ENCODE data around the gene PTMS. TPM values are rescaled to one million over a fixed set of nuclear protein-coding genes. Genes with fewer than 3 reads are reported as not detected.
"Not testable (repeated sequence)": the region's sequence is repeated elsewhere in the genome, so short reads cannot be mapped to it uniquely, and the experiment has no call there.

Gene PTMS
- total RNA-seq, 6 donors from 2014 or later = 142 to 463 (median 224) TPM

DNA sequence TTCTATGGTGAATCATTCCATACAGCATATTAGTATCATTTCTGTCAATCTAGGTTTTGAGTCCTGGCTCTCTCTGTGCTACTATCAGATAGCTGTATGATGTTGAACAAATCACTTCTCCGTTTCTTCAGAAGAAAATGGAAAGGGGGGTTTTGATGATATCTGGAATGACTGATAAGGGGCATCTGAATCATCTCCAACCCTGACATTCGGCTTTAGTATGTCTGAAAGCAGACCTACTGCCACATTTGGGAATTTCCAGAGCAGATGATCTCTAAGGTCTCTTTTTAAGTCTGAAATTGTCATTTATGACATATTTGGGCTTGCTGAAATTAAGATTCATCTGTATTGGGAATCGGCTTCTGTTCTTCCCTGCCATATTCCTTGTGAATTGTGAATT lies 23.3 kb upstream of the PTMS start:
- WGBS, 2 donors = 73 to 79% methylated on average over 3 of the region's 3 CpGs
- DNase-seq (no peak), ATAC-seq (ENCODE audit: low FRiP score in 2 of 2) (no peak)
- Histone ChIP-seq H3K36me3 (peaks cover 5 to 20% (median 12%) of the 10 kb centered on the region in 4 donors), H3K4me3 (no peak overlapping the region), H3K9me3 (no peaks in the 10 kb centered on the region), H3K27ac (no peak overlapping the region), H3K27me3 (no peaks in the 10 kb centered on the region), H3K4me1 (peaks cover 0 to 5% (median 0%) of the 10 kb centered on the region in 4 donors)
- TF ChIP-seq, protein P1, sequence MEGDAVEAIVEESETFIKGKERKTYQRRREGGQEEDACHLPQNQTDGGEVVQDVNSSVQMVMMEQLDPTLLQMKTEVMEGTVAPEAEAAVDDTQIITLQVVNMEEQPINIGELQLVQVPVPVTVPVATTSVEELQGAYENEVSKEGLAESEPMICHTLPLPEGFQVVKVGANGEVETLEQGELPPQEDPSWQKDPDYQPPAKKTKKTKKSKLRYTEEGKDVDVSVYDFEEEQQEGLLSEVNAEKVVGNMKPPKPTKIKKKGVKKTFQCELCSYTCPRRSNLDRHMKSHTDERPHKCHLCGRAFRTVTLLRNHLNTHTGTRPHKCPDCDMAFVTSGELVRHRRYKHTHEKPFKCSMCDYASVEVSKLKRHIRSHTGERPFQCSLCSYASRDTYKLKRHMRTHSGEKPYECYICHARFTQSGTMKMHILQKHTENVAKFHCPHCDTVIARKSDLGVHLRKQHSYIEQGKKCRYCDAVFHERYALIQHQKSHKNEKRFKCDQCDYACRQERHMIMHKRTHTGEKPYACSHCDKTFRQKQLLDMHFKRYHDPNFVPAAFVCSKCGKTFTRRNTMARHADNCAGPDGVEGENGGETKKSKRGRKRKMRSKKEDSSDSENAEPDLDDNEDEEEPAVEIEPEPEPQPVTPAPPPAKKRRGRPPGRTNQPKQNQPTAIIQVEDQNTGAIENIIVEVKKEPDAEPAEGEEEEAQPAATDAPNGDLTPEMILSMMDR (IDR thresholded peaks at IDR 0.05) = no peak
- no peak for TF ChIP-seq EP300 (IDR thresholded peaks at IDR 0.05)

DNA sequence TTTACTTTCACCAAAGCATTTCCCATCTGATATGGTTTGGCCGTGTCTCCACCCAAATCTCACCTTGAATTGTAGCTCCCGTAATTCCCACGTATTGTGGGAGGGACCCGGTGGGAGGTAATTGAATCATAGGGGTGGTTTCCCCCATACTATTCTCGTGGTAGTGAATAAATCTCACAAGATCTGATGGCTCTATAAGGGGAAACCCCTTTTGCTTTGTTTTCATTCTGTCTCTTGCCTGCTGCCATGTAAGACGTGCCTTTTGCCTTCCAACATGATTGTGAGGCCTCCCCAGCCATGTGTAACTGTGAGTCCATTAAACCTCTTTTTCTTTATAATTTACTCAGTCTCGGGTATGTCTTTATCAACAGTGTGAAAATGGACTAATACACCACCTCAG lies 22.9 kb upstream of the PTMS start:
- H3K9me3 ChIP-seq; H3K4me3 ChIP-seq; H3K4me1 ChIP-seq; ATAC-seq (ENCODE audit: low FRiP score in 2 of 2); H3K27ac ChIP-seq; H3K27me3 ChIP-seq; DNase-seq: not testable (repeated sequence)
- WGBS, 2 donors = 70% methylated on average over 7 of the region's 7 CpGs
- peaks cover 8 to 25% (median 16%) of the 10 kb centered on the region in 4 donors for H3K36me3 ChIP-seq

DNA sequence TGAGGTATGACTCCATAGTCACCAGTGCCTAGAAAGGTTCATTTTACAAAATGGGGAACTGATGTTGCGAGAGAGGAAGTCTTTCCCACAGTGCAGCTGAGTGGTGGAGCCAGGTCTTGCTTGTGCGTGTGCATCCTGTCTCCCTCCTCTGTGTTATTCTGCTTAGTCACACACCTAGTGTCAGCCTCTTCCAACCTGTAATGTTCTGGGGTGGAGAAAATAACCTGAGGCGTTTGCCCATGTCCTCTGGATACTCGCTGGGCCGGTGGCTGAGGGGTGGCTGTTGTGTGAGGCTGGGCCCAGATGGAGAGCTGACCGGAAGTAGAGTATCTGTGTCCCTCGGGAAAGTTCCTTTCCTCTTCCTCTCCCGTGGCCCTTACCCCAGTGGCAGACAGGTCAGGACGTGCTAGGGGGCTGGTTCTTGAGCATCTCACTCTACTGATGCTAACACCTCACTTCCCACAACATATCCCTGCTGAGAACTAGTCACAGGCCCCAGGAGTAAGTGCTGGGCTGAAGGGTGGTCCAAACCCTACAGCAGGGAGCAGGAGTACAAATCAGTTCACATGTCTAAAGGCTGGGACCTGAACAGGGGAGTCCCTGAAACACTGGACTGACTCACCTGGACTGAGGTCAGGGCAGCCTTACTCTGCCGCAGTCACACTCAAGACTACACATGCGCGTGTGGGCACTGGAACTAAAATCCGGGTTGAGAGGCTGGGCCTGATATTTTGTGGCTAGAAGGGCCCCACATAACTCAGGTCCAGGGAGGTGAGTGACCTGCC lies 20.2 kb upstream of the PTMS start:
- Histone ChIP-seq H3K27ac (peak overlapping the region; percentile 53 to 84 (median 78)), H3K4me1 (peaks cover 0 to 5% (median 2%) of the 10 kb centered on the region in 4 donors), H3K36me3 (peaks cover 34 to 51% (median 41%) of the 10 kb centered on the region in 4 donors), H3K27me3 (no peaks in the 10 kb centered on the region), H3K4me3 (no peak overlapping the region), H3K9me3 (no peaks in the 10 kb centered on the region)
- peak; percentile 69 to 72 for ATAC-seq (ENCODE audit: low FRiP score in 2 of 2)
- TF ChIP-seq POLR2AphosphoS5 (IDR thresholded peaks at IDR 0.05) = peak in 1 of 2 donors; percentile 26
- TF ChIP-seq, protein P1 (IDR thresholded peaks at IDR 0.05) = no peak
- DNase-seq = peak in 1 of 2 donors; percentile 54
- WGBS, 2 donors = 58 to 63% methylated on average over 11 to 13 of the region's 13 CpGs

DNA sequence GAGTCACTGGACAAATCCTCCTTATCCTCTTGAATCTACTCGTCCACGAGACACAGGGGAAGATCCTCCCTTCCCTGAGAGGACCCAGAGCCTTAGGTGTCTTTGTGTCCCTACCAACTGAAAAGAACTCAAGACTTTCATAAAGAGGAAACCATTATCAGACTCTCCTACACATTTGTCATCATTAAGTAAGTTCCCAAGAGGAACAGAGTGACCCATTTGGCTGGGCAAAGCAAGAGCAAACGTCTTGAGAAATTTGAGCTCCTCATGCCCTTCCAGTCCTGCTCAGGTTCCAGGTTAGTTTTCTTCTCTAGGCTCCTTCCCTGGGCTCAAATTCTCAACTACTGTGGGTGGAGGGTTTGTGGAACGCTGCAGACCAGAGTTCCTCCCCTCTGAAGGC lies 18.9 kb upstream of the PTMS start:
- Histone ChIP-seq H3K4me1 (peaks cover 6 to 13% (median 8%) of the 10 kb centered on the region in 4 donors), H3K27me3 (no peaks in the 10 kb centered on the region), H3K9me3 (no peaks in the 10 kb centered on the region), H3K27ac (no peak overlapping the region), H3K36me3 (peaks cover 35 to 61% (median 48%) of the 10 kb centered on the region in 4 donors), H3K4me3 (no peak overlapping the region)
- ATAC-seq (ENCODE audit: low FRiP score in 2 of 2) = no peak
- TF ChIP-seq POLR2A (IDR thresholded peaks at IDR 0.05) = no peak
- TF ChIP-seq POLR2AphosphoS5 (IDR thresholded peaks at IDR 0.05) = no peak
- no peak for TF ChIP-seq EP300 (IDR thresholded peaks at IDR 0.05)
- TF ChIP-seq, protein P1 (IDR thresholded peaks at IDR 0.05) = no peak
- DNase-seq = no peak
- WGBS, 2 donors = 75 to 80% methylated on average over 4 of the region's 4 CpGs

DNA sequence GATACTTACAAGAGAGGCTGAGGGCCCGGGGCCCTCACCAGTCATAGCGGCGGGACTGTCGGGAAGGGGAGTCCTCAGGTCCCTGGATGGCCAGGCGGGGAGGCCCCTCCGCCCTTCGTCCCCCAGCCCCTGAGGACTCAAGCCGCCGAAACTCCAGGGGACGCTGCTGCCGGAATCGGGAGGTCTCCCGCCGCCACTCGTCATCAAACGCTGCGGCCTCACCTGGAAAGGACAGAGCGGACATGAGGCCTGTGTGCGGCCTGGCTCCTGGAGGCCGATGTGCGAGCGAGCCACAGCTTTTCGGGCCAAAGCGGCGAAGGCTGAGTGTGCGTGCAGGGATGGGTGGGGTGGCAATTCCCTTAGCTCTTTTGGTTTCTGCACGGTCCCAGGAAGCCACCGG lies 17.4 kb upstream of the PTMS start:
- peaks cover 9 to 18% (median 13%) of the 10 kb centered on the region in 4 donors for H3K4me1 ChIP-seq
- H3K27ac ChIP-seq = no peak overlapping the region
- 95% methylated on average over 20 to 28 of the region's 28 CpGs for WGBS, 2 donors
- DNase-seq (peak in 1 of 2 donors; percentile 64), ATAC-seq (ENCODE audit: low FRiP score in 2 of 2) (no peak)
- no peaks in the 10 kb centered on the region for H3K9me3 ChIP-seq
- no peak overlapping the region for H3K4me3 ChIP-seq
- no peaks in the 10 kb centered on the region for H3K27me3 ChIP-seq
- TF ChIP-seq POLR2A (IDR thresholded peaks at IDR 0.05) (no peak), EP300 (IDR thresholded peaks at IDR 0.05) (no peak), POLR2AphosphoS5 (IDR thresholded peaks at IDR 0.05) (no peak)
- TF ChIP-seq, protein P1 (IDR thresholded peaks at IDR 0.05) = no peak
- H3K36me3 ChIP-seq = peaks cover 35 to 61% (median 48%) of the 10 kb centered on the region in 4 donors

All from upper lobe of left lung (tissue), 6 donors.